Central memory CD8-positive, alpha-beta T cell (primary cell): Measurements from ENCODE around the gene WBP1L.
"Not testable (repeated sequence)": the region's sequence is repeated elsewhere in the genome, so short reads cannot be mapped to it uniquely, and the experiment has no call there.

Source experiments
- ATAC-seq: fragments of 150-1000 bp; cut with Tn5 transposase; replicated peaks from 2 replicates; pipeline ENCODE4 v1.10.0; 2022; ENCODE audit warnings: mild to moderate bottlenecking, moderate FRiP score, moderate number of reproducible peaks; ENCODE audit not compliant: poor library complexity, severe bottlenecking; ENCODE audit errors: extremely low read depth
- DNase-seq, 2 donors: peaks; one replicate each; pipeline ENCODE4 v3.0.0; 2021; ENCODE audit warnings: low spot score in 2 of 2
- H3K27ac Mint-ChIP-seq: one replicate; pipeline ENCODE4 v1.8.0; 2022; ENCODE audit warnings: low read depth, mild to moderate bottlenecking, moderate library complexity, mixed read lengths
- H3K27me3 Mint-ChIP-seq: one replicate; pipeline ENCODE4 v1.8.0; 2022; ENCODE audit warnings: mixed read lengths
- H3K36me3 Mint-ChIP-seq: one replicate; pipeline ENCODE4 v1.8.0; 2022; ENCODE audit warnings: mild to moderate bottlenecking, moderate library complexity, mixed read lengths; ENCODE audit not compliant: insufficient read depth
- H3K4me1 Mint-ChIP-seq: one replicate; pipeline ENCODE4 v1.8.0; 2022; ENCODE audit warnings: mixed read lengths
- H3K4me3 Mint-ChIP-seq: one replicate; pipeline ENCODE4 v1.8.0; 2022; ENCODE audit warnings: mild to moderate bottlenecking, moderate library complexity, mixed read lengths
- H3K9me3 Mint-ChIP-seq: one replicate; pipeline ENCODE4 v1.8.0; 2022; ENCODE audit warnings: mixed read lengths

The WBP1L gene

DNA sequence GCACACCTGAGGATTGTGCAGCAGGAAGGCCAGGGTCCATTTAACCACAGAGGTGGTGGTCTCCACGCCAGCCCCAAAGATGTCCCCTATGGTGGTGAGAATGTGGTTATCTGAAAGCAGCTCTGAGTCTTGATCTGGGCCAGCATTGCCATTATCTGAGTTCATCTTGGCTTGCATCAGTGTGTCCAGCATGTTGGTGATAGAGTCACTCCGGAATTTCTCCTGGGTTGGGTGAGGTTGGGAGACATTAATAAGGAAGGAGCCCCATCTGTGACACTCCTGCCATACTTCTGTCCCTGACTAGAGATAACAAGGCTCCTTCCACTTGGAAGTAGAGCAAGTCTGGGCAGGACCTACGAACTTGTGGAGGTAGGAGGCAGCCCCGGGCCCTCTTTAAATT is 89.2 kb downstream of the WBP1L start:
- H3K4me1 Mint-ChIP-seq = peaks cover 5% of the 10 kb centered on the region
- H3K4me3 Mint-ChIP-seq = no peak overlapping the region
- H3K27me3 Mint-ChIP-seq = peaks cover 16% of the 10 kb centered on the region
- H3K9me3 Mint-ChIP-seq = peaks cover 6% of the 10 kb centered on the region
- H3K36me3 Mint-ChIP-seq = peaks cover 1% of the 10 kb centered on the region
- no peak overlapping the region for H3K27ac Mint-ChIP-seq
- DNase-seq (no peak), ATAC-seq (no peak)

GRCh38 chr10:102834143-102834542 is 90.4 kb downstream of the WBP1L start:
- H3K9me3 Mint-ChIP-seq = peaks cover 10% of the 10 kb centered on the region
- peaks cover 28% of the 10 kb centered on the region for H3K27me3 Mint-ChIP-seq
- H3K27ac Mint-ChIP-seq = no peak overlapping the region
- peaks cover 1% of the 10 kb centered on the region for H3K36me3 Mint-ChIP-seq
- H3K4me1 Mint-ChIP-seq = peaks cover 5% of the 10 kb centered on the region
- H3K4me3 Mint-ChIP-seq = no peak overlapping the region
- ATAC-seq (no peak), DNase-seq (no peak)

- Mint-ChIP-seq H3K36me3 (peaks cover 1% of the 10 kb centered on the region), H3K4me3 (no peak overlapping the region), H3K27me3 (peaks cover 37% of the 10 kb centered on the region), H3K9me3 (peaks cover 10% of the 10 kb centered on the region), H3K27ac (no peak overlapping the region), H3K4me1 (peaks cover 5% of the 10 kb centered on the region)
- DNase-seq = peak; percentile 50 to 66
- peak; percentile 62 for ATAC-seq
Measured at GRCh38 chr10:102835007-102835482, 91.3 kb downstream of the WBP1L start.

DNA sequence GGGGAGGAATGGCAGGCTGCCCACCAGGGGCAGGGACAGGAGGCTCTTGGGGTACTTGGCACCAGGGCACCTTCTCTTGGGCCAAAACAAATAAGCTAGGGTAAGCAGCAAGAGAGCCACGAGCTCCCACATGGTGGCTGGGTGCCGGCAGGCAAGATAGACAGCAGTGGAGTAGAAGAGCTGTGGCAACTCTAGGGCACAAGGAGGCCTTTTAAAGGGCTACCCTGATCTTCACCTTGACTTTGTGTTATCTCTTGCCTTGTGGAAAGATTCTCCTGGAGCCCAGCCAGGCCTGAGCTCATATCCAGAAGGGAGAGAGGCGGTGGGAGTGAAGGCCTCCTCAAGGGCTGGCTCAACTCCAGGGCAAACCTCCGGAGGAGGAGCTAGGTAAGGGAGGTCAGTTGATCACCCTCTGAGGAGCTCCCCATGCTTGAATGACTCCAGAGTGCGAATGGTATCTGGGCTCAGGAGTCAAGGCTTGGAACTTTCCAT is 93.5 kb downstream of the WBP1L start, which contains the start of gene CYP17A1:
Gene CYP17A1 (minus strand): TSS at position 184 of the 492 bp plus-strand sequence. CDS start 52 bp downstream, at position 132.
- peaks cover 54% of the 10 kb centered on the region for H3K27me3 Mint-ChIP-seq
- H3K4me1 Mint-ChIP-seq = peaks cover 5% of the 10 kb centered on the region
- peaks cover 10% of the 10 kb centered on the region for H3K9me3 Mint-ChIP-seq
- H3K36me3 Mint-ChIP-seq = peaks cover 1% of the 10 kb centered on the region
- H3K4me3 Mint-ChIP-seq = no peak within 1 kb of the TSS
- DNase-seq (no peak), ATAC-seq (no peak)
- H3K27ac Mint-ChIP-seq = no peak within 1 kb of the TSS

- peaks cover 65% of the 10 kb centered on the region for H3K27me3 Mint-ChIP-seq
Measured at GRCh38 chr10:102838276-102838927, 94.7 kb downstream of the WBP1L start.

DNA sequence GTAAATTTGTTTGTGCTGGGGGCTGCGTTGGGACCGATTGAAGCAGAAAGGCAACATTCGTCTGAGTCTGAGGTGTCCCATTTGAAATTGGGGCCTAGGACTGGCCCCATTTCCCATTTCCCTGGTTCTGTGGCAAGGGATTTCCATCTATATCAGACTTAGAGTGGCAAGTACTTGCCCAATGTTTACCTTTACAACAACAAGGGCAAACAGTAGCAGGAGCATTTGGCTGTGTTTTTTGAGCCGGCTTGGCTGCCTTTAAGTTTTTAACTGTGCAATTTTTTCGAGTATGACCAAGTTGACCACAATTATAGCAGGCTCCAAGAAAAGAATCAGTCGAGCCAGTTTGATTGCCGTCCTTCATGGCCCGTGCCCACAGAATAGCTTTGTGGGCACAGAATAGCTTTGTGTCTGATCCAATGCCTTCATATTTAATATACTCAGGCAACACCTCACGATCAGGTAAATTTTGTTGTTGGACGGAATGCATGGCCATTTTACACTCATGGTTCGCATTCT is 98.1 kb downstream of the WBP1L start:
- no peak overlapping the region for H3K4me3 Mint-ChIP-seq
- H3K9me3 Mint-ChIP-seq = peaks cover 10% of the 10 kb centered on the region
- no peak overlapping the region for H3K27ac Mint-ChIP-seq
- DNase-seq (no peak), ATAC-seq (no peak)
- no peaks in the 10 kb centered on the region for H3K4me1 Mint-ChIP-seq
- H3K27me3 Mint-ChIP-seq = peaks cover 68% of the 10 kb centered on the region
- no peaks in the 10 kb centered on the region for H3K36me3 Mint-ChIP-seq

More at GRCh38 chr10:102838276-102838927, 94.7 kb downstream of the WBP1L start:
- H3K4me3 Mint-ChIP-seq, H3K4me1 Mint-ChIP-seq, H3K27ac Mint-ChIP-seq, ATAC-seq, H3K36me3 Mint-ChIP-seq, DNase-seq: not testable (repeated sequence)
- H3K9me3 Mint-ChIP-seq = peaks cover 10% of the 10 kb centered on the region

DNA sequence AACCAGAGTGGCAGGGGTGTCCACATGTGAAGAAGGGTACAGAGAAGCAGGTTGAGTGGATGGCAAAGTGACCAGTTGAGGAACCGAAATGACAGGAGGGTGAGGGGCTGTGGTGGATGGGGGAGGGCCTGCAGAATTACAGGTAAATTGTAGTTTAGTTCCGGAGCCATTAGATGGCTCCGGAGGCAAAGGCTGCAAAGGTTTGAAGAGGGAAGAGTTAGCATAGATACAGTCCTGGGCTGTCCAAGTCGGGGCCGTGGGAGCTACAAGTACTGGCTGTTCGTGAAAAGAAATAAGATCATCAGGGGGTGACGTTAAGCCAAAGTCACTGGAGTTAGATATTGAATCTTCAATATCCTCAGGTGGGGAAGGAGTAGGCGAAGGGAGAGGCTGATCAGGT is 99.4 kb downstream of the WBP1L start:
- H3K27me3 Mint-ChIP-seq = peaks cover 57% of the 10 kb centered on the region
- not testable (repeated sequence) for H3K9me3 Mint-ChIP-seq, H3K4me3 Mint-ChIP-seq, H3K4me1 Mint-ChIP-seq, ATAC-seq, H3K36me3 Mint-ChIP-seq, H3K27ac Mint-ChIP-seq, DNase-seq

- H3K4me3 Mint-ChIP-seq, DNase-seq, H3K4me1 Mint-ChIP-seq, H3K36me3 Mint-ChIP-seq, H3K9me3 Mint-ChIP-seq, ATAC-seq, H3K27ac Mint-ChIP-seq: not testable (repeated sequence)
- peaks cover 45% of the 10 kb centered on the region for H3K27me3 Mint-ChIP-seq
Measured at GRCh38 chr10:102844190-102844776, 100.5 kb downstream of the WBP1L start.

DNA sequence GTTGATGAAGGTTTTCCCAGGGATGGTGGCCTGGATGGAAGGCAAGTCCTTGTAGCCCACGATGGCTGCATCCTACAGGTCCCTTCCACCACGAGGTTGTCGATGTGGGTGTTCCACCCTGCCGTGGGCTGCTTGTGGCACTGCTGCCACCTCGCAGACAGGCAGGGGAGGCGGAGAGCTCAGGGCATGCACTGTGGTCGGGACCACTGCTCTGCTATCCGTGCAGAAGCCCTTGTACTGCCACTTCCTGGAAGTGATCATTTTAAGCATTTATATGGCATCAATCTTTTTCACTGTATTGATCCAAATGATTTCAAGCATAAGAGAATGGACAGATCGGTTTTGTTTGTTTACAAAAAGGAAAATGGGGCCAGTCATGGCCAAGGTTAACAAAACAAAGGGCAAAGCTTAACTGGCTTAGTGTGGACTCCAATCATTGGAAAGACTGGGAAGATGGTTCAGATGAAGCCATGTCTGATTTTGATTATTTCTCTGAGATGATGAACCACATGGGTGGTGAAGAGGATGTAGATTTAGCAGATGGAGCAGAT is 101.7 kb downstream of the WBP1L start:
- no peaks in the 10 kb centered on the region for H3K36me3 Mint-ChIP-seq
- ATAC-seq (no peak), DNase-seq (no peak)
- H3K4me3 Mint-ChIP-seq = no peak overlapping the region
- H3K9me3 Mint-ChIP-seq = no peaks in the 10 kb centered on the region
- H3K27ac Mint-ChIP-seq = no peak overlapping the region
- peaks cover 34% of the 10 kb centered on the region for H3K27me3 Mint-ChIP-seq
- H3K4me1 Mint-ChIP-seq = no peaks in the 10 kb centered on the region

DNA sequence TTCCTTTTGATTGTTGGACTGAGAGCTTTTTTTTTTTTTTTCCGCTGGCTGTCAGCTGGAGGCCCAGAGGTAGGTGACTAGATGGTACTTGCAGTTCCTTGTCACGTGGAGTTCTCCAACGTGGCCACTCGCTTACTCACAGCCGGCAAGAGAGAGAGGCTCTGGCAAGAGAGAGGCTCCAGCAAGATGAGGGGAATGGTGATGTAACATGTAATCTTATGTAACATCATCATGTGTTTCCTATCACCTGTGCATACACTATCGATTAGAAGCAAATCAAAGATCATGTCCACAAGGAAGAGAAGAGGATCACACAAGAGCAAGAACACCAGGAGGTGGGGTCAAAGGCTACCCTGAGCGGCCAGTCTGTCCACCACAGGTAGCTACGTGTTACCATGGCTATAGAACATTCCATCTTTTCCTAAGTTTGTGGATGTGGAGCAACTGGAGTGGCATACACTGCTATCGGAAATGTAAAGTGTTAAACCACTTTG is 106.3 kb downstream of the WBP1L start:
- Mint-ChIP-seq H3K4me3 (no peak overlapping the region), H3K36me3 (no peaks in the 10 kb centered on the region), H3K4me1 (peaks cover 10% of the 10 kb centered on the region), H3K27me3 (no peaks in the 10 kb centered on the region), H3K9me3 (no peaks in the 10 kb centered on the region), H3K27ac (no peak overlapping the region)
- ATAC-seq (no peak), DNase-seq (no peak)

DNA sequence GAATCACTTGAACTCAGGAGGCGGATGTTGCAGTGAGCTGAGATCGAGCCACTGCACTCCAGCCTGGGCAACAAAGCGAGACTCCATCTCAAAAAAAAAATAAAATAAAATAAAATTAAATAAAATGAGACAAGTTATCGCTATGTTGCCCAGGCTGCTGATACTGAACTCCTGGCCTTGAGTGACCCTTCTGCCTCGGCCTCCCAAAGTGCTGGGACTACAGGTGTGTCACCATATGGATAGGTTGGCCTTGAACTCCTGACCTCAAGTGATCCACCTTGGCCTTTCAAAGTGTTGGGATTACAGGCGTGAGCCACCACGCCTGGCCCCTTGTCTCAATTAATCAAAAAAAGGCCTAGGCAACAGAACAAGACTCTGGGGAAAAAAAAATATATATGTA is 109.5 kb downstream of the WBP1L start:
- H3K27me3 Mint-ChIP-seq, H3K9me3 Mint-ChIP-seq, H3K36me3 Mint-ChIP-seq, H3K4me1 Mint-ChIP-seq, H3K27ac Mint-ChIP-seq, H3K4me3 Mint-ChIP-seq, DNase-seq, ATAC-seq: not testable (repeated sequence)

GRCh38 chr10:102855731-102856436 is 112.1 kb downstream of the WBP1L start:
- not testable (repeated sequence) for H3K27ac Mint-ChIP-seq, H3K36me3 Mint-ChIP-seq, H3K9me3 Mint-ChIP-seq, H3K27me3 Mint-ChIP-seq, DNase-seq, ATAC-seq
- peak overlapping the region; percentile 7 for H3K4me3 Mint-ChIP-seq
- peaks cover 15% of the 10 kb centered on the region for H3K4me1 Mint-ChIP-seq
